GM12801 (cell line): Measurements from ENCODE around the gene DECR2.

ENCODE experiments used
- TF ChIP-seq, protein P1 (sequence below): IDR thresholded peaks from one replicate; pipeline ENCODE4 v1.5.1; 2011; ENCODE audit warnings: control low read depth; ENCODE audit not compliant: insufficient read length; ENCODE audit errors: extremely low read depth

The DECR2 gene

DNA sequence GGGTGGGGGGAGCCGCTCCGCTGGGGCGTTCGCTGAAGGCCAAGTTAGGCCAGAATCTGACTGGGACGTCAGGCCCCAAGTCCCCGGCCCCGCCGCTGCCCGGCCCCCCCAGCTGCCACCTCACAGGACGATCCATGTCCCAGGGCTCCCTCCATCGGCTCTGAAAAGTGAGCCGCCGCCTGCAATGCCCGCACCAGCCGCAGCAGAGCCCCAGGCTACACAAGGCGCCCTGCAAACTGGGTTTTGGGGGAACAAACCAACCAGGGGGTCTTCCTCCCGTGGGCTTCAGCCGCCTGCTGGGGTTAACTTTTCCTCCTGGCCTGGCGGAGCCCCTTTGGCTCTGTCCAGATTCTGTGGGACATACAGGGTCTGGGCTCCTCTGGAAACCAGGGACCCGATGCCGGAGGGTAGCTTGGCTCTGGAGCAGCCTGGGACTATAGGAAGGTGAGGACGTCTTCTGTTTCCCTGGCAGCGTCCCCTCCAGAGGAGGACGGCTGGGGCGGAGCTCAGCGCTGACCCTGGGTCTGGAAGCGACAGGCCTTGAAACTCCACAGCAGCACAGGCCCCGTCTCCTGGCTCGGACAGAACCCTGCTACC, 3.9 kb upstream of the DECR2 start:
- TF ChIP-seq, protein P1, sequence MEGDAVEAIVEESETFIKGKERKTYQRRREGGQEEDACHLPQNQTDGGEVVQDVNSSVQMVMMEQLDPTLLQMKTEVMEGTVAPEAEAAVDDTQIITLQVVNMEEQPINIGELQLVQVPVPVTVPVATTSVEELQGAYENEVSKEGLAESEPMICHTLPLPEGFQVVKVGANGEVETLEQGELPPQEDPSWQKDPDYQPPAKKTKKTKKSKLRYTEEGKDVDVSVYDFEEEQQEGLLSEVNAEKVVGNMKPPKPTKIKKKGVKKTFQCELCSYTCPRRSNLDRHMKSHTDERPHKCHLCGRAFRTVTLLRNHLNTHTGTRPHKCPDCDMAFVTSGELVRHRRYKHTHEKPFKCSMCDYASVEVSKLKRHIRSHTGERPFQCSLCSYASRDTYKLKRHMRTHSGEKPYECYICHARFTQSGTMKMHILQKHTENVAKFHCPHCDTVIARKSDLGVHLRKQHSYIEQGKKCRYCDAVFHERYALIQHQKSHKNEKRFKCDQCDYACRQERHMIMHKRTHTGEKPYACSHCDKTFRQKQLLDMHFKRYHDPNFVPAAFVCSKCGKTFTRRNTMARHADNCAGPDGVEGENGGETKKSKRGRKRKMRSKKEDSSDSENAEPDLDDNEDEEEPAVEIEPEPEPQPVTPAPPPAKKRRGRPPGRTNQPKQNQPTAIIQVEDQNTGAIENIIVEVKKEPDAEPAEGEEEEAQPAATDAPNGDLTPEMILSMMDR = no peak

DNA sequence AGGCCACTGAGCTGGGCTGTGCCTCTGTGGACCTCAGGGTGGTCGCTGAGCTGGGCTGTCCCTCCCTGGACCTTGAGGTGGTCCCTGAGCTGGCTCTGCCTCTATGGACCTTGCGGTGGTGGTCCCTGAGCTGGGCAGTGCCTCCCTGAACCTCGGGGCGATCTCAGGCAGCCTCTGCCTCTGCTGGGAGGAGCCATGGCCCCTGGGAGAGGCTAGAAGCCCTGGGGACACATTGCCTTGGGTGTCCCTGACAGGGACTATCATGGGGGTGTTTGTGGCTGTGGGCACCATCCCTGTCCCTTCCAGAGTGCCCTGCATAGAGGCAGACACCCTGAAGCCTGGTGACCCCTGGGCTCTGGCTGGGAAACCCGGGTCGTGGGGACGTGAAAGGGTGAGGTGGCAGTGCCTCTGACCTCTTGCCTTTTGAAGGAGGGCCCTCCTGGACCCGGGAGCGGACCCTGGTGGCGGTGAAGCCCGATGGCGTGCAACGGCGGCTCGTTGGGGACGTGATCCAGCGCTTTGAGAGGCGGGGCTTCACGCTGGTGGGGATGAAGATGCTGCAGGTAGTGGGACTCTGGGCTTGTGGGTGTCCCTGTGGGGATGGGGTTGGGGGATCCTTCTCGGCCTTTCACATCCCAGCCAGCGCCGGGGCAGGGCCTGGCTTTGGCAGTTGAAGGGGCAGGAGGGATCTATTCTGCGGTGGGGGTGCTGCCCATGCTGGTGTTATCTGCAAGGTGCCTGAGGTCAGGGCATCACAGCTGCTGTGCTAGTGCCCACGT, 2.9 kb upstream of the DECR2 start:
- TF ChIP-seq, protein P1 = no peak

DNA sequence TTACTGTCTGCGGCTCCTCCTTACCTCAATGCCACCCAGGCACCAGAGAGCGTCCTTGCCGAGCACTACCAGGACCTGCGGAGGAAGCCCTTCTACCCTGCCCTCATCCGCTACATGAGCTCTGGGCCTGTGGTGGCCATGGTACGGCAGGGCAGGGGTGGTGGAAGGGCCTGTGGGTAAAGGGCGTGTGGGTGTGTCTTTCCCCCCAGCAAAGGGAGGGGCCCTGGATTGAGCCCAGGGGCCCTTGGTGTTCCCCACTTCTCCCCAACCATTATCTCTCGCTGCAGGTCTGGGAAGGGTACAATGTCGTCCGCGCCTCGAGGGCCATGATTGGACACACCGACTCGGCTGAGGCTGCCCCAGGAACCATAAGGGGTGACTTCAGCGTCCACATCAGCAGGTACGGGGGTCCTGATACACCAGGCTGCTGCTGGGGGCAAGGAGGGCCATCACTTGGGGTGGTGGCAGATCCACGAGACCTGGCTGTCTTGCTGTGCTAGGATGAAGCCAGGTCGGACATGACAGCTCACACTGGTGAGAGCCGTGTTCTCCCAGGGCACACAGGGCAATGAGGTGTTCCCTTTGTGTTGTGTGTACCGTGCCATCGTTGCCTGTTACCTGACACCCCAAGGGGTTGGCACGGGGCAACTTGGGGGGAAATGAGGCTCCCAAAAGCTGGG, 2.2 kb upstream of the DECR2 start:
- TF ChIP-seq, protein P1 = no peak

DNA sequence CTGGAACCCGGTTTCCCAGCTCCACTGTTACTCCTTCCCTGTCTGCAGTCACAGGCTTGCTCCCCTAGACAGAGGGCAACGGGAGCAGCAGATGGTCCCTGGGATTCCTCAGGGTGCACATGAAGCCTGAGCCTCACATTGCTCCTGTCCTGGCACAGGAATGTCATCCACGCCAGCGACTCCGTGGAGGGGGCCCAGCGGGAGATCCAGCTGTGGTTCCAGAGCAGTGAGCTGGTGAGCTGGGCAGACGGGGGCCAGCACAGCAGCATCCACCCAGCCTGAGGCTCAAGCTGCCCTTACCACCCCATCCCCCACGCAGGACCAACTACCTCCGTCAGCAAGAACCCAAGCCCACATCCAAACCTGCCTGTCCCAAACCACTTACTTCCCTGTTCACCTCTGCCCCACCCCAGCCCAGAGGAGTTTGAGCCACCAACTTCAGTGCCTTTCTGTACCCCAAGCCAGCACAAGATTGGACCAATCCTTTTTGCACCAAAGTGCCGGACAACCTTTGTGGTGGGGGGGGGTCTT, 1.6 kb upstream of the DECR2 start:
- TF ChIP-seq, protein P1 = no peak

DNA sequence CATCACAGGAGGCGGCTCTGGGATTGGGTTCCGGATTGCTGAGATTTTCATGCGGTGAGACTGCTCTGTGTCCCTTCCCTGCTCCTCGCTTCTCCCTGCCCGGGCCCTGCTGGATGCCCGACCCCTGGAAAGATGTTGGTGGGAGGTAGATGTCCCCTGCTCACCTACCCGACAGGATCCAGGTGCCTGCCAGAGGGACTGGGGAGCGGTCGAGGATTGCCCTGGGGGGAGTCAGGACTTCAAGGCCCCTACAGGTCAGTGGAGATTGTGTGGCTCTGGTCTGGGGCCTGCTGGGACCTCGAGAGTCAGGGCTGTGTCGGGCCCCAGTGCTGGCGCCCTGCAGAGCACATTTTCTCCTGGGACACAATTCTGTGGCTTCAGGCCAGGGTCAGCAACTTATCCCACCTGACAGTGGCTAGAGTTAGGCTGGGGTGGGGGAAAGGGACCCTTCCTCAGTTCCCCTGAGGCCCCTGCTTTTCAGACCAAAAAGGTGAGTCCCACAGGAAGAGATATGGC, 3.3 kb downstream of the DECR2 start:
- TF ChIP-seq, protein P1 = no peak

DNA sequence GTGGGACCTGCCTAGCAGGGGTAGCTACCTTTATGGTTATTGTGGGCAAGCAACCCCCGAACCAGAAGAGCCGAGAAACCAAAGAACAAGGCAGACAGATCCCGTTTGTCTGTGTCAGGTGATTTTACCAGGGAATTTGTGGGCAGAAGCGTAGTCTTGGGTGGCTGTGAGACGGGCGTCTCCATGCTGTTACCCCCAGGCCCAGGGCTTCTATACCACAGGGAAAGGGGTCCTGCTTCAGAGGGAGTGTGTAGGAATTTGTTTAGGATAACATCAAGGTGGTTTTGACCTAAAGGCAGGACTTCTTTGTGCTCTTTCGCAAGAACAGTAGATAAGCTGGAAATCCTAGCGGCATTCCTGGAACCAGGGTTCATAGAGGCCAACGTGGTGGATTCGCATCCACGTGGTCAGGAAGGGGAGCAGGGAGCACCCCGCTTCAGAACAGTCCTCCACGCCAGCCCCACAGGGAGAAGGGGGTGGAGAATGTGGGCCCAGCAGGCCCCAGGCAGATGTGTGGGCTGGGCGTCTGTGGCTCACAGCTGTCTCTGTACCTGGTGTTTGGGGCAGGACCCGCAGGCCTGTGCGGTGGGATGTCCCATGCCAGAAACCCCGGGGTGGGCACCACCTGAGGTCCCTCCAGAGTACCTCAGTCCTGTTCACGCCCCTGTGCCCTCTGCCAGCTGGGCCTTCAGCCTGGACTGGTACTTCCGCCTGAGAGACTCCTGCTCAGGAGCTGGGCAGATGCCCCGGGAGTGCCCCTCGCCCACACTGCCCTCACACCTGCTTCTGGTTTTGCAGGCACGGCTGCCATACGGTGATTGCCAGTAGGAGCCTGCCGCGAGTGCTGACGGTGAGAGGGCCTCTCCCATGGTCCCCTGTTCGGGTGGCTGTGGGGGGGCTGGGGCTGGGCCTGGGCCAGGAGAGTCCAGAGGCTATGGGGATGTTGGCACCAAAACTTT, 4.1 kb downstream of the DECR2 start:
- TF ChIP-seq, protein P1 = no peak

DNA sequence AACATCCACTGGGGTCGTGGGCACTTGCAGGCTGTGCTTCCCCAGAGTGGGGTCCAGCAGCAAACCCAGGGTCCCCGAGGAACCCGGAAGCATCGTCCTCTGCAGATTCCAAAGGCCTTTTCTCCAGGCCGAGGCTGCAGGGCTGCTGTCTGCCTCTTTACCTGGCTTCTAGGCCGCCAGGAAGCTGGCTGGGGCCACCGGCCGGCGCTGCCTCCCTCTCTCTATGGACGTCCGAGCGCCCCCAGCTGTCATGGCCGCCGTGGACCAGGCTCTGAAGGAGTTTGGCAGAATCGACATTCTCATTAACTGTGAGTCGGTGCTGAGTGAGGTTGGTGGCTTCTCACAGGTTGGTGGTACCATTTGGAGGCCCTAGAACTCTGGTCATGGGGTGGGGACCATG, 5.6 kb downstream of the DECR2 start:
- TF ChIP-seq, protein P1 = no peak
